NCI-H1436 (cell line): Measurements from ENCODE around the gene BCAN.
"Not testable (repeated sequence)": the region's sequence is repeated elsewhere in the genome, so short reads cannot be mapped to it uniquely, and the experiment has no call there.

Experiments used
- DNase-seq: peaks from one replicate; lab custom pipeline; 2025; lab: John Stamatoyannopoulos, UW

The BCAN gene, protein sequence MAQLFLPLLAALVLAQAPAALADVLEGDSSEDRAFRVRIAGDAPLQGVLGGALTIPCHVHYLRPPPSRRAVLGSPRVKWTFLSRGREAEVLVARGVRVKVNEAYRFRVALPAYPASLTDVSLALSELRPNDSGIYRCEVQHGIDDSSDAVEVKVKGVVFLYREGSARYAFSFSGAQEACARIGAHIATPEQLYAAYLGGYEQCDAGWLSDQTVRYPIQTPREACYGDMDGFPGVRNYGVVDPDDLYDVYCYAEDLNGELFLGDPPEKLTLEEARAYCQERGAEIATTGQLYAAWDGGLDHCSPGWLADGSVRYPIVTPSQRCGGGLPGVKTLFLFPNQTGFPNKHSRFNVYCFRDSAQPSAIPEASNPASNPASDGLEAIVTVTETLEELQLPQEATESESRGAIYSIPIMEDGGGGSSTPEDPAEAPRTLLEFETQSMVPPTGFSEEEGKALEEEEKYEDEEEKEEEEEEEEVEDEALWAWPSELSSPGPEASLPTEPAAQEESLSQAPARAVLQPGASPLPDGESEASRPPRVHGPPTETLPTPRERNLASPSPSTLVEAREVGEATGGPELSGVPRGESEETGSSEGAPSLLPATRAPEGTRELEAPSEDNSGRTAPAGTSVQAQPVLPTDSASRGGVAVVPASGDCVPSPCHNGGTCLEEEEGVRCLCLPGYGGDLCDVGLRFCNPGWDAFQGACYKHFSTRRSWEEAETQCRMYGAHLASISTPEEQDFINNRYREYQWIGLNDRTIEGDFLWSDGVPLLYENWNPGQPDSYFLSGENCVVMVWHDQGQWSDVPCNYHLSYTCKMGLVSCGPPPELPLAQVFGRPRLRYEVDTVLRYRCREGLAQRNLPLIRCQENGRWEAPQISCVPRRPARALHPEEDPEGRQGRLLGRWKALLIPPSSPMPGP

DNA sequence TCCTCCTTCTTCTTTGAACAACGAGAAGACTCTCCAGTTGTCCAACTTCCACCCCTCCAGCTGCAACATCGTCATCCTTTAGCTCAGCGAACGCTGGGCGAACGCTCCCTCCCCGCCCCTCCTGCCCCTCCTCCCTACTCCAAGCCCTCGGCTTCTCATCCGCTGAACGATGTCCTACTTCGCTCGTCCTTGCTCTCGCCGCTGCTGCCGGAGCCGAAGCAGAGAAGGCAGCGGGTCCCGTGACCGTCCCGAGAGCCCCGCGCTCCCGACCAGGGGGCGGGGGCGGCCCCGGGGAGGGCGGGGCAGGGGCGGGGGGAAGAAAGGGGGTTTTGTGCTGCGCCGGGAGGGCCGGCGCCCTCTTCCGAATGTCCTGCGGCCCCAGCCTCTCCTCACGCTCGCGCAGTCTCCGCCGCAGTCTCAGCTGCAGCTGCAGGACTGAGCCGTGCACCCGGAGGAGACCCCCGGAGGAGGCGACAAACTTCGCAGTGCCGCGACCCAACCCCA, at the start of gene BCAN:
BCAN (plus strand) TSS at position 357 of the 504 bp plus-strand sequence. CDS start 3,938 bp downstream, outside the sequence.
- no peak for DNase-seq

DNA sequence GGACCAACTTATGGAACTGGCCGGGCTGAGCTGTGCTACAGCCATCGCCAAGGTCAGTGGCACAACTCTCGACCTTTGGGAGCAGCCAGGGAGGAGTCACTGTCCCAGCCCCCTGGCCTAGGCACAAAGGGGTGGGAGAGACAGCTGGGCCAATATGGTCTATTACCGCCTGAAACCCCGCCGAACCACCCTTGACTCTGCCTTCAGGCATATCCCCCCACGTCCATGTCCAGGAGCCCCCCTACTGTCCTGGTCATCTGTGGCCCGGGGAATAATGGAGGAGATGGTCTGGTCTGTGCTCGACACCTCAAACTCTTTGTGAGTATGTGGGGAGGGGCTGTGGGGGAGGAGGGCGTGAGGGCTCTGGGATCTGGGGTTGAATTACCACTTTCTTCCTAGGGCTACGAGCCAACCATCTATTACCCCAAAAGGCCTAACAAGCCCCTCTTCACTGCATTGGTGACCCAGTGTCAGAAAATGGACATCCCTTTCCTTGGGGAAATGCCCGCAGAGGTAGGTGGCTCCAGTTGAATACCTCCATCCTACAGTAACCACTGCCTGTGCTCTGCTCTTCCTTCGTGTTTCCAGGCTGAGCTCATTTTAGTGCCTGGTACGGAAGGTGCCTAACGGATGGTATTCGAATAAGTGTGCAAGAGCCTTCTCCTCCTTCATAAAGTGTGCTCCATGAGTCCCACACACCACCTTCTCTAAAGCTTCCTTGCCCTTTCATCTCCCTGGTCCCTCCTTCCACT, 49.6 kb upstream of the BCAN start:
- DNase-seq = no peak

DNA sequence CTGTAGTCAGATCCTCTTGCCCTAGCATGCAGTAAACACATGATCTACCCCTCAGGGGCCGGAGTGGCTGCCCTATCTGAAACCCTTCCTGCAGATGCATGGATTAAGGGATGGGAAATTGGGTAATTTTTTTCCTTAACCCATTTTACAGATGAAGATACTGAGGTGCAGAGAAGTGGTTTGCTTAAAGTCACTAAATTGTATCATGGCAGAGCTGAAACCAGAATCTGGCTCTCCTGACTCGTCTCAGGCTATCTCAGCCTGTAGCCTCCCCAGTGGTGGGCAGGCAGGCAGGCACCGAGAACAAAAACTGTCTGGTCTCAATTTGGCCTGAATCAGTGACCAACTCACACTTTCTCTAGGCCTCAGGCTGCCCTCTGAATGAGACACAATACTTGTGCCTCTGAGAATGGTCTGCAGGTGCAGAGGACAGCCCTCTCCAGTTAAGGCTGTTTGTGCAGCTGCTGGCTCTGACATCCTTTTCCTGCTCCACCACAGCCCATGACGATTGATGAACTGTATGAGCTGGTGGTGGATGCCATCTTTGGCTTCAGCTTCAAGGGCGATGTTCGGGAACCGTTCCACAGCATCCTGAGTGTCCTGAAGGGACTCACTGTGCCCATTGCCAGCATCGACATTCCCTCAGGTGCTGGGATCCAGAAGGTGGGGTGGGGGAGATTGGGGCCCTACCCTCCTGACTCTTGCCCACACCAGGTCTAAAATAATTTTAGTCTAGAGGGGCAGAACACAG, 48.8 kb upstream of the BCAN start:
- no peak for DNase-seq

DNA sequence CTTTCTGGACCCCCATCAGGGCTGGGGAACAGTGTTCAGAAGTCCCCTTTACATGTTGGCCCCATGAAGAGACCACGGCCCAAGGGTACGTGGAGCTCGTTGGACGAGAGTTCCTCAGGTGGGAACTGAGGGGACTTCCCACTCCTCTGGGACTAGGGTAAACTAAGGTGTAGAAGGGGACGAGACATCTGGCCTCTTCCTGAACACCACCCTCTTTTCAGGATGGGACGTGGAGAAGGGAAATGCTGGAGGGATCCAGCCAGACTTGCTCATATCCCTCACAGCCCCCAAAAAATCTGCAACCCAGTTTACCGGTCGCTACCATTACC, 48.3 kb upstream of the BCAN start:
- no peak for DNase-seq

DNA sequence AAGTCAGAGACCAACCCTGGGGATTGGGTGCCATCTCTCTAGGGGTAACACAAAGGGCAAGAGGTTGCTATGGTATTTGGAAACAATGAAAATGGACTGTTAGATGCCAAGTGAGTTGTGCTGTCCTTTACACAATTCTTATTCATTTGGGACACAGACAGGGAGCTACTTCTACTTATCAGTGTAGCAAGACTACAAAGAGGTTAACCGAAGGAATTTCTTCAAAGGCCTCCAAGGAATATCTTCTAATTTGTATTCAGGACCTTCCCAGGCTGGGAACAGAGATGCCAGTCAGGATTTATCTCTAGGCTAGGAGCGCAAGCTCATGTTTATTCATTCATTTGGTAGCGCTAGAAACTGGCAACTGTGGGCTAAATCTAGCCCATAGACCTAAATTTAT, 47.7 kb upstream of the BCAN start:
- no peak for DNase-seq

DNA sequence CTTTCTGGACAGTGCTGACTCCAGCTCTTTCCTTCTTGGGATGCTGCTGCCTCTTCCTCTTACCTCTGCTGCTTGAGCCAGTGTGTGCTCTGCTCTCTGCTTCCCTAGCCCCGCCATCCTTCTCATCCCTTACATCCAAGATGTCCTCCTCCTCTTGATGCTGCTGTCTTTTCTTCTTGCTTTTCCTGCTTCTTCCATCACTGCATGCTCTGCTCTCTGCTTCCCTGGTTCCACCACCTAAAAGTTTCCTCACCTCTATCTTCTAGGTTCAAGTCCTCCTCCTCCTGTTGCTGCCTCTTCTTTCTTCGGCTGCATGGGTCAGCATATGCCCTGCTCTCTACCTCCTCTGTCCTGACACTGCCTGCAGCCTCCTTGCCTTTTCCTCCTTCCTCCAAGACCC, 46.9 kb upstream of the BCAN start:
- no peak for DNase-seq

DNA sequence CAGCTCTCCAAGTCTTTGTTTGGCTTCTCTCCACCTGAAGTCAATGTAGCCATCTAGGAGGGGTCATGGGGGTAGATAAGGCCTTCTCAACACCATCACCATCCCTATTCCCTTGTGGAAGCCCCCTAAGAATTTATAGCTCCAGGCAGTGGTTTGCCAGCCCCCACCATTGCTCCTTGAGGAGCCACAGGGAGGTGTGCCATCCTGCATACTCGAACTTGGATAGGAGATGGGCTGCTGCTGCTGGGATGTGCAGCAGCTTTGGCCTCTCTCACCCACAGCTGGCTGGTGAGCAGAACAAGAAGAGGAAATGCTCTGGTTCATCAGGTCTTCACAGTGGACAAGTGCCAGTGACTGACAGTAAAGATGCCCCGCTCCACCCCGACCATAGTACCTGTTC, 45.5 kb upstream of the BCAN start:
- no peak for DNase-seq

DNA sequence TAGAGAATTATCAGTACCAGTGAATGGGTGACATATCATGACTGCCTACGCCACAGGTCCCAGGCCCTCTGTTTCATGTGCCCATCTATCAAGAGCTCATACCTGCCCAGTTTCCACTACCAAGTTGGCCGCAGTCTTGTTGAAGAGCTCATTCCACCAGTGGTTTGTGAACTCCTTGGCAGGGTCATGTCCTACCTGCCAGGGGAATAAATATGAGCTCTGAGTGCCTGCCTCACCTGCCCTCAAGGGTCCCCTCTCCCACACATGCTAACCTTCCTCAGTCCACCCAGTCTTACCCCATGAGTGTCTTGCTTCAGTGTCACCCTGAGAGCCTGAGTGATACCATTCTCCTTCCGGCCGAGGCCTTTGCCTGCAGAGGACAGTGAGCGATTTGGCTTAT, 43.8 kb upstream of the BCAN start:
- DNase-seq = no peak

DNA sequence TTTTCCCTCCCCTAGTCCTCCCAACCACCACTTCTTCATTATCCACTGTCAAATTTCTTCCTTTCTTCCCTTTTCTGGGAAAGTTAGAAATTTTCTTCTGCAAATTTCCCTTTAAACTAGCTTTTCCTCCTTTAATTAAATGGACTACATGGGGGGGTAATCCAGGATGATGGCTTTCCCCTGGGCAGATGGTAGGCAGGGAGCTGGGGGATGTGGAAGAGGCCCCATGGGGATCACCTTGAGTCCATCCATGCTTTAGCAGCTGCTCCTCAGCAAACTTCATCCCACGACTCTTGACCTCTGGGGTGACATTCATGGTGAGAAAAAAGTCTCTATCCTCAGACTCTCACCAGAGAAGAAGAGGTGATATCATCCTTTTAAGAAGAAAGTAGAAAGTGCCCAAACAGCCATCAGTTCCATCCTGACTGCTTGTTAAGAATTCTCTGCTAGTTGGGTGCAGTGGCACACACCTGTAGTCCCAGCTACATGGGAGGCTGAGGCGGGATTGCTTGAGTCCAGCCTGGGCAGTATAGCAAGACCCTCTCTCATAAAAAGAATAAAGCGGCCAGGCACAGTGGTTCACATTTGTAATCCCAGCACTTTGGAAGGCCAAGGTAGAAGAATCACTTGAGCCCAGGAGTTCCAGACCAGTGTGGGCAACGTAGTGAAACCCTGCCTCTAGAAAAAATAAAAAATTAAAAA, 43.0 kb upstream of the BCAN start:
- no peak for DNase-seq

DNA sequence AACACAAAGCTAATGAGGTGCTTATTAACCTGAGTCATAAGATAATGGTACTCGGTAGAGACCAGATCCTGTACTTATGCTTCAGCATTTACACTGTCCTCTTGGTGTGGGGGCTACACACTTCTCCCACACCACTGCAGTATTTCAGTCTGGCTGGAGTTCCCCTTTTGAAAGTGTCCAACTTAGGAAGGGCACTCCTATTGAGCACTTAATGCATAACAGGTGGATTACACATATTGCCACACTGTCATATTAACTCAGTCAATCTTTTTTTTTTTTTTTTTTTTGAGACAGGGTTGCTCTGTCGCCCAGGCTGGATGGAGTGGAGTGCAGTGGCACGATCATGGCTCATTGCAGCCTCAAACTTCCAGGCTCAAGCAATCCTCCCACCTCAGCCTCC, 42.1 kb upstream of the BCAN start:
- DNase-seq = no peak

DNA sequence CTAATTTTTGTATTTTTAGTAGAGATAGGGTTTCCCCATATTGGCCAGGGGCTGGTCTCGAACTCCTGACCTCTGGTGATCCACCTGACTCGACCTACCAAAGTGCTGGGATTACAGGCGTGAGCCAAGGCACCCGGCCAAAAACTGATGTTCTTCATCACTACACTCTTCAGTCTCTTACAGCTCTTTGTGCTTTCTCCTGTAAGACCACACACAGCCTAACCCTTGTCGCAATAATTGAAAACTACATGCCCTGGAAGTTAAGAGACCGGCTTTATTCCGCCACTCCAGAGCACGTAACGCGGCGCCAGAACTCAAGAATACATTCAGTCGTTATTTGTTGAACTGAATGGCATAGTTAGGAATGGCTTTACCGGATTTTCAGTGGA, 41.2 kb upstream of the BCAN start:
- DNase-seq = no peak

DNA sequence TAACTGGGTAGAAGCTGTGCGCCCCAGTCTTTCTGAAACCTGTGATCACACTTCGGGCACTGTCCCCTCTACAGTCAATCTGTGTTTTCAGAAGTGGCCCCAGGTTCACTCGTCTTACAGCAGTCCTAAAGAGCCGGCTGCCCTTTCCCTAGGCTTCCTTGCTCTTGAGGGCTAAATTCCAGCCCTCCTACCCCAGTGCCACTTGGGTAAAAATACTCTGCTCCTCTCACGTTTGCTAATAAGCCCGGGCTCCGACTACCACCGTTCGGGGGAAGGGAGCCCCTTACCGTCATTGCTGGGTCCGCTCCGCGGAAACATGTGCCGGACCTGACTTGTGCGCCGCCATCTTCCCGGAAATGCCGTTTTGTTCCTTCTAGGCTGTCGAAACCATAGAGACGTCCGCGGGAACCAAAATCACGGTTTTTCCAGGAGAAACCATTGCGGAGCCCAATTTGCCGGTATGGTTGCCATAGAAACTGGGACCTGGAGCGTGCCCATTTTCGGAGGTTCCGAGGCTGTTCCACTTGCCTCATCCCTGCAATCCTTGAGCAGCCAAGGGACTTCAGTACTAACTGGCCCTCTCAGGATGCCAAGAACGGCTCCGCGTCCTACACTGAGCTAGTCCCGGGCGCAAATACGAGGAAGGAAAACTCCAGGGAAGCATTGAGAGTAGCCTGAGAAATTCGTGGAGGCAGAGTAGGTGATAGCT, 40.6 kb upstream of the BCAN start, which contains the start of gene GPATCH4:
GPATCH4 (minus strand) TSS at position 358 of the 709 bp plus-strand sequence.
- peak; percentile 41 for DNase-seq

DNA sequence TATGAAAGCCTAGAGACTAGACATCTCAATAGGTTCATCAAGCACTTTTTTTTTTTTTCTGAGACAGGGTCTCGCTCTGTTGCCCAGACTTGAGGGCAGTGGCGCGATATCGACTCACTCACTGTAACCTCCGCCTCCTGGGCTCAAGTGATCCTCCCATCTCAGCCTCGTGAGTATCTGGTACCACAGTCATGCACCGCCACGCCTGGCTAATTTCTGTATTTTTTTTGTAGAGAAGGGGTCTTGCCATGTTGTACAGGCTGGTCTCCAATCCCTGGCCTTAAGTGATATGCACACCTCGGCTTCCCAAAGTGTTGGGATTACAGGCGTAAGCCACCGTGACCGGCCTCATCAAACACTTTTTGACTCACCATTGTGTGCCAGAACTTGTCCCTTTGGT, 40.0 kb upstream of the BCAN start:
- DNase-seq = no peak

DNA sequence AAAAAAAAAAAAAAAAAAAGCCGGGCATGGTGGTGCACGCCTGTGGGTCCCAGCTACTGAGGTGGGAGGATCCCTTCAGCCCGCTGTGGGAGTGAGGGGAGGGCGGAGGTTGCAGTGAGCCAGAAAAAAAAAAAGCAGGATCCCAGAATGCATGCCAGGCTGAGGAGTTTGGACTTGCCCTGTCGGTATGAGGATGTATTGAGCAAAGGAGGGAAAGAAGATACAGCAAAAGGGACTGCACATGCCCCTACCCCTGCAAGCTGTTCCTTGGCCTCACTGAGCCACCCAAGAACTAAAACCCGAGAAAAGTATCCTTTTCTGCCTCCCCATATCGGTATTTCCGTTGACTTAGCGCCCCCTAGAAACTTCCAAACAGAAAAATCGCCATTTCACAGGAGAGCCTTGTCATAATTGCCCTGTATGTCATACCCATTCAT, 39.3 kb upstream of the BCAN start:
- no peak for DNase-seq

DNA sequence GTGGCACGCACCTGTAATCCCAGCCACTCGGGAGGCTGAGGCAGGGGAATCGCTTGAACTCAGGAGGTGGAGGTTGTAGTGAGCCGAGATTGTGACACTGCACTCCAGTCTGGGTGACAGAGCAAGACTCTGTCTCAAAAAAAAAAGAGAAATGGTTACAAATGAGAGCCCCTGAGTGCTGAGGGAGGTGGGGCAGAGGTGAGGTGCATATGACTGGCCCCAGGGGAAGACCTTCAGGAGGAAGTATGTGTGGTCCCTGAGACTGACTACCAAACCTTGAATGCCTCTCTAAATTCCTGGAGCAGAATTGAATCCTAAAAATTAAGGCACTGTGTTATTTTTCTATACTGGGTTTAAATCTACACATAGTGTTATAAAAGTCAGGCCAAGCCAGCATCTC, 34.6 kb upstream of the BCAN start:
- DNase-seq = not testable (repeated sequence)

DNA sequence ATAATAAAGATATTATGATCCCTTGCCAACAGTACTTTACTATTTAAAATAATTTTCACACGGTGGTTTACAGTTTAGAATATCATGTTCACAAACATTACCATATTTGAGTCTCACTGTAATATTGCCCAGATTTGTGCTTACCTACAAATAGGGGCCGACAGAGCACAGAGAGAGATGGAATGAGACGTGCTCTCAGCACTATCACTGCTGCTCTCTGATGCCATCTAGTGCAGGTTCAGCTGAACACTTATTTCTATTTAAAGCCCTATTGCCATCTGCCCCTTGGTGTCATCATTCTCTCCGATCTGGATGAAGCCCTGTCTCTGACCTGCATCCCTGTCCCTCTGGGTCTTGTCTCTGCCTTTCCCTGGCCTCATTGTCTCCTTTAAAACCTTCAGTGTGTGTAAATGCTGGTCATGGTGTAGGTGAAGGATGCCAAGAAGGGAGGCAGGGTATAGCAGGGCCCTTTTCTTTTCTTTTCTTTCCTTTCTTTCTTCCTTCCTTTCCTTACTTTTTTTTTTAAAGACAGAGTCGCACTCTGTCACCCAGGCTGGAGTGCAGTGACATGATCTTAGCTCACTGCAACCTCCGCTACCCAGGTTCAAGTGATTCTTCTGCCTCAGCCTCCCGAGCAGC, 33.8 kb upstream of the BCAN start:
- peak; percentile 50 for DNase-seq

DNA sequence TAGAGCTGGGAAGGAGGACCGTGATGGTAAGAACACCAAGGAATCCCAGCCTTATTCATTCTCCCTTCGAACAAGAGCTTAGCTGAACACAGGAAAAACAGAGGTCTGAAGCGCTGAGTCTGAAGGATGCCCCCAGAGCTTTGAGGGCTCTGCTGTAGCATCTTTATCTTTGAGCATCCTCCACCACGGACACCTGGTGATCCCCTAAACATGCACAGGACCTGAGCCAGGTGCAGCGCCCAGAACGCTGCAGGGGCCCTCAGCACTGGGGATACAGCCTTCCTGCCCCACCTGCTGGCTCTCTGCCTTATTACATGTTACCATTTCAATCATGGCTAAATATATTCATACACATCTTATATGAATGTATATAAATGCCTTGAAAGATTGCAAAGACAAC, 32.9 kb upstream of the BCAN start:
- DNase-seq = peak; percentile 35

DNA sequence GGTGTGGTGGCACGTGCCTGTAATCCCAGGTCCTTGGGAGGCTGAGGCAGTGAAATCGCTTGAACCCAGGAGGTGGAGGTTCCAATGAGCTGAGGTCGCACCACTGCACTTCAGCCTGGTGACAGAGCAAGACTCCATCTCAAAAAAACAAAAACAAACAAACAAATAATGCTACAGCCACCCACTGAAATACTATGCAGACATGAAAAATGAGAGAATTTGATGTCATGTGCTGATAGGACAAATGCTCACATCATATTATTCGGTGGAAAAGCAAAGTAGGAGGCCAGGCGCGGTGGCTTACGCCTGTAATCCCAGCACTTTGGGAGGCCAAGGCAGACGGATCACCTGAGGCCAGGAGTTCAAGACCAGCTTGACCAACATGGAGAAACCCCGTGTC, 31.8 kb upstream of the BCAN start:
- DNase-seq = not testable (repeated sequence)

DNA sequence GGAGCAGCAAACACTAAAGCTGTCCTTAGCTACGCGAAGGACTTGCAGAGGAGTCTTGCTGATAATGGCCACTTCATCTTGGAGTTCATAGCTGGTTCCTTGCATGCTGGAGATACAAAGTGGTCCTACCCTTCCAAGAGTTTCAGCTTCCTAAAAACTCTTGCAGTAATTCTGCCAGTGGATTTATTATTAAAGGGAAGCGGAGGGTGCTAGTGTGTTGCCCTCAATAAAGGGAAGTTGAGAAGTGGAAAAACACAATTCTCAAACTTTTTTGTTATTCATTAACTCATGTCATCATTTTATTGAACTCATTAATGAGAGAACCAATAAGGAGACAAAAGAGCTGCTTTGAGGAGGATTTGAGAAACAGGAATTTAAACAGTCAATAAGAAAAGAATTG, 29.3 kb upstream of the BCAN start:
- DNase-seq = no peak

DNA sequence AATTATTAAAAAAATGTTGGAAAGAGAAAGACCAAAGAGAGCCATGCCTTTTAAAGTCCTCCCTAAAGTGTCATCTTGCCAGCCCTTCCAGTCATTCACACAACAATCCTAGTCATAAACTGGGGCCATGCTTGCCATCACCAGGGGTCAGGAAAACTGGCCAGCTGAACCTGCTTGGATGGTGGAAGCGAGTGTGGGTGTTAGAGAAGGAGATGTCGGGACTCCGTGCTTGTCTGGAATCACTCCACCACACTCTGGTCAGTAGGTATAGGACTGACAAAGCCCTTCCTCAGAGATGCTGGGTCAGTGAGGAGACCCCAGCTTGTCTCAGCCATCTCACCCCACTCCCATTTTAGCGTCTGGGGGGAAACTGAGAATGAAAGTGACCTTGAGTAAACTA, 26.0 kb upstream of the BCAN start:
- no peak for DNase-seq
